GM23338 (cell line): ENCODE data around the gene IGF2. TPM values are rescaled to one million over a fixed set of nuclear protein-coding genes. Genes with fewer than 3 reads are reported as not detected.

Experiments
- ATAC-seq: fragments of 200-7000 bp; cut with Tn5 transposase; 3 replicates; pipeline ENCODE4 v1.9.1; 2020
- DNase-seq: peaks from one replicate; pipeline ENCODE4 v3.0.0-alpha.2; 2015; ENCODE audit warnings: low spot score
- H2AFZ ChIP-seq: fragments of 200-600 bp; sonication (generic); 2 replicates; pipeline ENCODE4 v1.8.0; 2016; ENCODE audit warnings: antibody characterized with exemption, mild to moderate bottlenecking, moderate library complexity
- H3F3A ChIP-seq: fragments of 200-600 bp; sonication (generic); replicated peaks from 2 replicates; pipeline ENCODE4 v1.8.0; 2017; ENCODE audit warnings: antibody characterized with exemption, mixed run types, low read depth
- H3K27ac ChIP-seq: fragments of 200-600 bp; sonication (generic); 2 replicates; pipeline ENCODE4 v1.6.1; 2016; ENCODE audit warnings: low read depth
- H3K27me3 ChIP-seq: fragments of 200-600 bp; sonication (generic); 2 replicates; pipeline ENCODE4 v1.8.0; 2016; ENCODE audit warnings: mild to moderate bottlenecking, mixed run types, moderate library complexity; ENCODE audit not compliant: insufficient read depth
- H3K36me3 ChIP-seq: fragments of 200-600 bp; sonication (generic); 2 replicates; pipeline ENCODE4 v1.8.0; 2016; ENCODE audit warnings: mild to moderate bottlenecking; ENCODE audit not compliant: insufficient read depth
- H3K4me1 ChIP-seq: fragments of 200-600 bp; sonication (generic); 2 replicates; pipeline ENCODE4 v1.8.0; 2016; ENCODE audit warnings: mild to moderate bottlenecking, moderate library complexity; ENCODE audit not compliant: insufficient read depth
- H3K4me2 ChIP-seq: fragments of 200-600 bp; sonication (generic); 2 replicates; pipeline ENCODE4 v1.7.1; 2017; ENCODE audit warnings: mixed run types
- H3K4me3 ChIP-seq: fragments of 200-600 bp; sonication (generic); 2 replicates; pipeline ENCODE4 v1.6.1; 2016; ENCODE audit warnings: mixed run types
- H3K79me2 ChIP-seq: fragments of 200-600 bp; sonication (generic); replicated peaks from 2 replicates; pipeline ENCODE4 v1.8.0; 2017; ENCODE audit warnings: mild to moderate bottlenecking; ENCODE audit not compliant: insufficient read depth
- H3K9me2 ChIP-seq: fragments of 200-600 bp; sonication (generic); 2 replicates; pipeline ENCODE4 v1.8.0; 2017; ENCODE audit not compliant: insufficient read depth
- H4K20me1 ChIP-seq: fragments of 200-600 bp; sonication (generic); replicated peaks from 2 replicates; pipeline ENCODE4 v1.8.0; 2017; ENCODE audit warnings: mild to moderate bottlenecking; ENCODE audit not compliant: insufficient read depth
- H3K27ac Mint-ChIP-seq: 2 replicates; pipeline ENCODE4 v1.8.0; 2020; ENCODE audit warnings: inconsistent platforms, mild to moderate bottlenecking, moderate library complexity, mixed read lengths
- H3K27me3 Mint-ChIP-seq: 3 replicates; pipeline ENCODE4 v1.8.0; 2022; ENCODE audit warnings: low read depth, mild to moderate bottlenecking, moderate library complexity, mixed read lengths, inconsistent platforms; ENCODE audit not compliant: insufficient read depth, poor library complexity
- H3K36me3 Mint-ChIP-seq: 3 replicates; pipeline ENCODE4 v1.8.0; 2021; ENCODE audit warnings: low read depth, mild to moderate bottlenecking, inconsistent platforms, moderate library complexity, mixed read lengths
- H3K4me1 Mint-ChIP-seq: 3 replicates; pipeline ENCODE4 v1.8.0; 2020; ENCODE audit warnings: mild to moderate bottlenecking, inconsistent platforms, mixed read lengths
- H3K4me3 Mint-ChIP-seq: 3 replicates; pipeline ENCODE4 v1.8.0; 2021; ENCODE audit warnings: moderate library complexity, mild to moderate bottlenecking, inconsistent platforms, mixed read lengths
- H3K9me3 Mint-ChIP-seq: 3 replicates; pipeline ENCODE4 v1.8.0; 2020; ENCODE audit warnings: moderate library complexity, mild to moderate bottlenecking, inconsistent platforms, mixed read lengths
- CREB1 ChIP-seq: fragments of 250-450 bp; sonication (Bioruptor Pico); IDR thresholded peaks from 2 replicates; pipeline ENCODE4 v1.5.0; 2020; ENCODE audit warnings: low read depth, mild to moderate bottlenecking, moderate library complexity
- EZH2 ChIP-seq: fragments of 200-600 bp; sonication (generic); IDR thresholded peaks from one replicate; pipeline ENCODE4 v1.8.0; 2017; ENCODE audit warnings: antibody characterized with exemption, mild to moderate bottlenecking, low read depth; ENCODE audit not compliant: unreplicated experiment
- EZH2phosphoT487 ChIP-seq: fragments of 200-600 bp; sonication (generic); IDR thresholded peaks from one replicate; pipeline ENCODE4 v1.8.1; 2018; ENCODE audit warnings: antibody characterized with exemption; ENCODE audit not compliant: unreplicated experiment
- NANOG ChIP-seq: IDR thresholded peaks from 2 replicates; pipeline ENCODE4 v1.6.1; 2016; ENCODE audit warnings: antibody characterized with exemption, borderline replicate concordance
- POLR2AphosphoS5 ChIP-seq: IDR thresholded peaks from 2 replicates; pipeline ENCODE4 v1.6.1; 2016; ENCODE audit warnings: antibody characterized with exemption, low read depth
- STAT1 ChIP-seq: IDR thresholded peaks from one replicate; pipeline ENCODE4 v1.6.1; 2016; ENCODE audit warnings: antibody characterized with exemption; ENCODE audit not compliant: unreplicated experiment
- polyA plus RNA-seq: library from polyadenylated mRNA; unstranded; fragments of >200 nt; fragmentation: Nextera tagmentation; extraction: Ambion mirVana; gene quantifications from 2 replicates; pipeline ENCODE4 v1.2.1, GENCODE V29; 2016
- total RNA-seq: library from RNA; depleted of rRNA; stranded (reverse); fragments of >200 nt; shearing (Covaris generic); gene quantifications from 2 replicates; pipeline ENCODE4 v1.2.3, GENCODE V29; 2014
- TF ChIP-seq, protein P1 (sequence below): IDR thresholded peaks from one replicate; pipeline ENCODE4 v1.6.1; 2018; ENCODE audit warnings: antibody characterized with exemption; ENCODE audit not compliant: unreplicated experiment
- TF ChIP-seq, protein P2 (sequence below): fragments of 250-450 bp; sonication (Bioruptor Pico); IDR thresholded peaks from 2 replicates; pipeline ENCODE4 v1.5.0; 2020; ENCODE audit warnings: mild to moderate bottlenecking, moderate library complexity

Gene IGF2
- total and polyA plus RNA-seq, 2 experiments from 2014 or later = 1.4 to 4.0 TPM

DNA sequence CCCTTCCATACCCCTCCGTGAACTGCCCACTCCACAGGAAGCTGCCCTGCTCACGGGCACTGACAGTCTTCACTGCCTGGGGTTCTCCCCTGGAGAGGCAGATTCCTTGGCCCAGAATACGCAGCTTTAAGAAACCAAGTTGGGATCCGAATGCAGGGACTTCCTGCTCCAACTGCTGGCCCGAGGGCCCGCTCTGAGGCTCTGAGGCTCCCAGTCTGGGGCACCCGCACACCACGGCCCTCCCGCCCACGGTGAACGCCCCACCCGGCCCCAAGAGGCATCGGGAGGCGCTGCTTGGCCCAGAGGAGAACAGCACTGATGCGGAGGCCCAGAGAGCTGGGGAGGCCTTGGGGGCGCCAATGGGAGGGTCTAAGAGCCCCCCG is 42.3 kb downstream of the IGF2 start (continued):
- TF ChIP-seq, protein P1, sequence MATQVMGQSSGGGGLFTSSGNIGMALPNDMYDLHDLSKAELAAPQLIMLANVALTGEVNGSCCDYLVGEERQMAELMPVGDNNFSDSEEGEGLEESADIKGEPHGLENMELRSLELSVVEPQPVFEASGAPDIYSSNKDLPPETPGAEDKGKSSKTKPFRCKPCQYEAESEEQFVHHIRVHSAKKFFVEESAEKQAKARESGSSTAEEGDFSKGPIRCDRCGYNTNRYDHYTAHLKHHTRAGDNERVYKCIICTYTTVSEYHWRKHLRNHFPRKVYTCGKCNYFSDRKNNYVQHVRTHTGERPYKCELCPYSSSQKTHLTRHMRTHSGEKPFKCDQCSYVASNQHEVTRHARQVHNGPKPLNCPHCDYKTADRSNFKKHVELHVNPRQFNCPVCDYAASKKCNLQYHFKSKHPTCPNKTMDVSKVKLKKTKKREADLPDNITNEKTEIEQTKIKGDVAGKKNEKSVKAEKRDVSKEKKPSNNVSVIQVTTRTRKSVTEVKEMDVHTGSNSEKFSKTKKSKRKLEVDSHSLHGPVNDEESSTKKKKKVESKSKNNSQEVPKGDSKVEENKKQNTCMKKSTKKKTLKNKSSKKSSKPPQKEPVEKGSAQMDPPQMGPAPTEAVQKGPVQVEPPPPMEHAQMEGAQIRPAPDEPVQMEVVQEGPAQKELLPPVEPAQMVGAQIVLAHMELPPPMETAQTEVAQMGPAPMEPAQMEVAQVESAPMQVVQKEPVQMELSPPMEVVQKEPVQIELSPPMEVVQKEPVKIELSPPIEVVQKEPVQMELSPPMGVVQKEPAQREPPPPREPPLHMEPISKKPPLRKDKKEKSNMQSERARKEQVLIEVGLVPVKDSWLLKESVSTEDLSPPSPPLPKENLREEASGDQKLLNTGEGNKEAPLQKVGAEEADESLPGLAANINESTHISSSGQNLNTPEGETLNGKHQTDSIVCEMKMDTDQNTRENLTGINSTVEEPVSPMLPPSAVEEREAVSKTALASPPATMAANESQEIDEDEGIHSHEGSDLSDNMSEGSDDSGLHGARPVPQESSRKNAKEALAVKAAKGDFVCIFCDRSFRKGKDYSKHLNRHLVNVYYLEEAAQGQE = no peak
- TF ChIP-seq POLR2AphosphoS5 (no peak), EZH2phosphoT487 (no peak)

DNA sequence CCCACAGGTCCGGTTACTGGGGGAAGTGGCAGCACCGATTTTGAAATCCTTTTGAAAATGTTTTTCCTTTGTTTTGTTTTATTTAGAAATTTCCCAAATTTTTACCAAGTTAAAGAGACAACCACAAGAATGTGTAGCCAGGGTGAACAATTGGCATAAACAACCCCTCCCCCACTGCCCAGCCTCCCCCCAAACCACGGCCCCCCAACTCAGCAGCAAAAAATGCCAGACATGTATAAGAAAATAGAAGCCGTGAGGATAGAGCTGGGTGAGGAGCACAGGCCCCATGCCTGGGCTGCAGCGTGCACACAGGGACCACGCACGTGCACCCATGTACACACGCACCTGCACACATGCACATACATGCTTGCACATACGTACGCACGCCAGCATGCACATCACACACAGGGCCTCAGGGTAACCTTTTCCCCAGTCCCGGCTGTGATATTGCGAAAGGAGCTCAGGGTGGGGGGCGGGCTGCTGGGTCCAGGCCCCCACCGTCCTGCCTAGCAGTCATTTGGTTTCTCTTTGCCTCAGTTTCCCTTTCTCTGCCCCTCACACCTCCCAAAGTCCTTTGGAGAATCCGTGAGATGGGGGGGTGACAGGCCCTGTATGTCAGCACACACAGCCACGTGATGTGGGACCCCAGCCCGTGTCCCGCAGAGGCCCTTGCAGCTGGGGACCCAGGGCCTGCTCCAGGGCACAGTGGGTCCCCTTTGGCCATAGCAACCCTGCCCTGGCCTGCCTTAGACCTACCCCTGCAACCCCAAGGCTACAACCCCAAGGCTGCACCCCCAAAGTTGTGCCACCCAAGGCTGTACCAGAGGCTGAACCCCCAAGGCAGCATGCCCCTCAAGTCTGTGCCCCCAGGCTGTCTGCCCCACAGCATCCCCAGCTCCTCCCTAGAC is 42.9 kb downstream of the IGF2 start:
- Mint-ChIP-seq H3K9me3 (no peaks in the 10 kb centered on the region; the same call in 1 of the 3 replicates), H3K4me3 (no peak overlapping the region), H3K27ac (peak overlapping the region; percentile 75; the same call in 1 of the 2 replicates), H3K27me3 (peaks cover 19% of the 10 kb centered on the region), H3K36me3 (no peaks in the 10 kb centered on the region), H3K4me1 (peaks cover 20% of the 10 kb centered on the region)
- no peak overlapping the region for H3K4me3 ChIP-seq
- no peaks in the 10 kb centered on the region for H3K9me2 ChIP-seq
- H3K4me1 ChIP-seq = peaks cover 12% of the 10 kb centered on the region; the same call in 1 of the 2 replicates
- no peak overlapping the region for H3K4me2 ChIP-seq
- no peaks in the 10 kb centered on the region for H4K20me1 ChIP-seq
- ATAC-seq = no peak
- DNase-seq = no peak
- H3K27ac ChIP-seq = no peak overlapping the region
- no peaks in the 10 kb centered on the region for H3K36me3 ChIP-seq
- H3K27me3 ChIP-seq = no peaks in the 10 kb centered on the region
- 0 out of 2 replicates have a peak, but pooled peaks cover 2% of the 10 kb centered on the region for H3F3A ChIP-seq
- H3K79me2 ChIP-seq = no peaks in the 10 kb centered on the region
- H2AFZ ChIP-seq = peak overlapping the region; percentile 78
- TF ChIP-seq EZH2phosphoT487 (no peak), EZH2 (no peak), CREB1 (no peak), NANOG (no peak), STAT1 (no peak)
- TF ChIP-seq, protein P1 = no peak
- TF ChIP-seq, protein P2, sequence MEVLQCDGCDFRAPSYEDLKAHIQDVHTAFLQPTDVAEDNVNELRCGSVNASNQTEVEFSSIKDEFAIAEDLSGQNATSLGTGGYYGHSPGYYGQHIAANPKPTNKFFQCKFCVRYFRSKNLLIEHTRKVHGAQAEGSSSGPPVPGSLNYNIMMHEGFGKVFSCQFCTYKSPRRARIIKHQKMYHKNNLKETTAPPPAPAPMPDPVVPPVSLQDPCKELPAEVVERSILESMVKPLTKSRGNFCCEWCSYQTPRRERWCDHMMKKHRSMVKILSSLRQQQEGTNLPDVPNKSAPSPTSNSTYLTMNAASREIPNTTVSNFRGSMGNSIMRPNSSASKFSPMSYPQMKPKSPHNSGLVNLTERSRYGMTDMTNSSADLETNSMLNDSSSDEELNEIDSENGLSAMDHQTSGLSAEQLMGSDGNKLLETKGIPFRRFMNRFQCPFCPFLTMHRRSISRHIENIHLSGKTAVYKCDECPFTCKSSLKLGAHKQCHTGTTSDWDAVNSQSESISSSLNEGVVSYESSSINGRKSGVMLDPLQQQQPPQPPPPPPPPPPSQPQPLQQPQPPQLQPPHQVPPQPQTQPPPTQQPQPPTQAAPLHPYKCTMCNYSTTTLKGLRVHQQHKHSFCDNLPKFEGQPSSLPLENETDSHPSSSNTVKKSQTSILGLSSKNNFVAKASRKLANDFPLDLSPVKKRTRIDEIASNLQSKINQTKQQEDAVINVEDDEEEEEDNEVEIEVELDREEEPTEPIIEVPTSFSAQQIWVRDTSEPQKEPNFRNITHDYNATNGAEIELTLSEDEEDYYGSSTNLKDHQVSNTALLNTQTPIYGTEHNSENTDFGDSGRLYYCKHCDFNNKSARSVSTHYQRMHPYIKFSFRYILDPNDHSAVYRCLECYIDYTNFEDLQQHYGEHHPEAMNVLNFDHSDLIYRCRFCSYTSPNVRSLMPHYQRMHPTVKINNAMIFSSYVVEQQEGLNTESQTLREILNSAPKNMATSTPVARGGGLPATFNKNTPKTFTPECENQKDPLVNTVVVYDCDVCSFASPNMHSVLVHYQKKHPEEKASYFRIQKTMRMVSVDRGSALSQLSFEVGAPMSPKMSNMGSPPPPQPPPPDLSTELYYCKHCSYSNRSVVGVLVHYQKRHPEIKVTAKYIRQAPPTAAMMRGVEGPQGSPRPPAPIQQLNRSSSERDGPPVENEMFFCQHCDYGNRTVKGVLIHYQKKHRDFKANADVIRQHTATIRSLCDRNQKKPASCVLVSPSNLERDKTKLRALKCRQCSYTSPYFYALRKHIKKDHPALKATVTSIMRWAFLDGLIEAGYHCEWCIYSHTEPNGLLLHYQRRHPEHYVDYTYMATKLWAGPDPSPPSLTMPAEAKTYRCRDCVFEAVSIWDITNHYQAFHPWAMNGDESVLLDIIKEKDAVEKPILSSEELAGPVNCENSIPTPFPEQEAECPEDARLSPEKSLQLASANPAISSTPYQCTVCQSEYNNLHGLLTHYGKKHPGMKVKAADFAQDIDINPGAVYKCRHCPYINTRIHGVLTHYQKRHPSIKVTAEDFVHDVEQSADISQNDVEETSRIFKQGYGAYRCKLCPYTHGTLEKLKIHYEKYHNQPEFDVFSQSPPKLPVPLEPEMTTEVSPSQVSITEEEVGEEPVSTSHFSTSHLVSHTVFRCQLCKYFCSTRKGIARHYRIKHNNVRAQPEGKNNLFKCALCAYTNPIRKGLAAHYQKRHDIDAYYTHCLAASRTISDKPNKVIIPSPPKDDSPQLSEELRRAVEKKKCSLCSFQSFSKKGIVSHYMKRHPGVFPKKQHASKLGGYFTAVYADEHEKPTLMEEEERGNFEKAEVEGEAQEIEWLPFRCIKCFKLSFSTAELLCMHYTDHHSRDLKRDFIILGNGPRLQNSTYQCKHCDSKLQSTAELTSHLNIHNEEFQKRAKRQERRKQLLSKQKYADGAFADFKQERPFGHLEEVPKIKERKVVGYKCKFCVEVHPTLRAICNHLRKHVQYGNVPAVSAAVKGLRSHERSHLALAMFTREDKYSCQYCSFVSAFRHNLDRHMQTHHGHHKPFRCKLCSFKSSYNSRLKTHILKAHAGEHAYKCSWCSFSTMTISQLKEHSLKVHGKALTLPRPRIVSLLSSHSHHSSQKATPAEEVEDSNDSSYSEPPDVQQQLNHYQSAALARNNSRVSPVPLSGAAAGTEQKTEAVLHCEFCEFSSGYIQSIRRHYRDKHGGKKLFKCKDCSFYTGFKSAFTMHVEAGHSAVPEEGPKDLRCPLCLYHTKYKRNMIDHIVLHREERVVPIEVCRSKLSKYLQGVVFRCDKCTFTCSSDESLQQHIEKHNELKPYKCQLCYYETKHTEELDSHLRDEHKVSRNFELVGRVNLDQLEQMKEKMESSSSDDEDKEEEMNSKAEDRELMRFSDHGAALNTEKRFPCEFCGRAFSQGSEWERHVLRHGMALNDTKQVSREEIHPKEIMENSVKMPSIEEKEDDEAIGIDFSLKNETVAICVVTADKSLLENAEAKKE = no peak
